ENCODE measurements around the gene NAA20.
A peak's percentile ranks its signal among the peaks of the same experiment; 100 is the strongest.
"Not testable (repeated sequence)": the region's sequence is repeated elsewhere in the genome, so short reads cannot be mapped to it uniquely, and the experiment has no call there.

The NAA20 gene

GRCh38 chr20:19998990-19999705 is 18.0 kb upstream of the NAA20 start:
- DNase-seq (ENCODE audit: low spot score), result no peak
- no peak for TF ChIP-seq CTCF (IDR thresholded peaks at IDR 0.05; ENCODE audit: extremely low read depth, missing control alignments)

GRCh38 chr20:20000211-20000968 is 16.8 kb upstream of the NAA20 start:
- DNase-seq (ENCODE audit: low spot score), result no peak
- no peak for TF ChIP-seq CTCF (IDR thresholded peaks at IDR 0.05; ENCODE audit: extremely low read depth, missing control alignments)

GRCh38 chr20:20002101-20002998 is 14.8 kb upstream of the NAA20 start:
- DNase-seq (ENCODE audit: low spot score), result no peak
- no peak for TF ChIP-seq CTCF (IDR thresholded peaks at IDR 0.05; ENCODE audit: extremely low read depth, missing control alignments)

- no peak for TF ChIP-seq CTCF (IDR thresholded peaks at IDR 0.05; ENCODE audit: extremely low read depth, missing control alignments)
- DNase-seq (ENCODE audit: low spot score), result peak; percentile 40
These were observed 13.9 kb upstream of the NAA20 start for GRCh38 chr20:20003031-20003954.

GRCh38 chr20:20003955-20004322 is 13.2 kb upstream of the NAA20 start:
- DNase-seq (ENCODE audit: low spot score), result not testable (repeated sequence)

GRCh38 chr20:20005342-20005741 is 11.8 kb upstream of the NAA20 start:
- no peak for TF ChIP-seq CTCF (IDR thresholded peaks at IDR 0.05; ENCODE audit: extremely low read depth, missing control alignments)

GRCh38 chr20:20009784-20010253 is 7.3 kb upstream of the NAA20 start:
- no peak for DNase-seq (ENCODE audit: low spot score)
- no peak for TF ChIP-seq CTCF (IDR thresholded peaks at IDR 0.05; ENCODE audit: extremely low read depth, missing control alignments)

More at GRCh38 chr20:20005342-20005741, 11.8 kb upstream of the NAA20 start:
- no peak for DNase-seq (ENCODE audit: low spot score)

All from GM20000 (cell line).